ENCODE measurements around the gene HID1.
"Not testable (repeated sequence)": the region's sequence is repeated elsewhere in the genome, so short reads cannot be mapped to it uniquely, and the experiment has no call there.

Gene HID1

DNA sequence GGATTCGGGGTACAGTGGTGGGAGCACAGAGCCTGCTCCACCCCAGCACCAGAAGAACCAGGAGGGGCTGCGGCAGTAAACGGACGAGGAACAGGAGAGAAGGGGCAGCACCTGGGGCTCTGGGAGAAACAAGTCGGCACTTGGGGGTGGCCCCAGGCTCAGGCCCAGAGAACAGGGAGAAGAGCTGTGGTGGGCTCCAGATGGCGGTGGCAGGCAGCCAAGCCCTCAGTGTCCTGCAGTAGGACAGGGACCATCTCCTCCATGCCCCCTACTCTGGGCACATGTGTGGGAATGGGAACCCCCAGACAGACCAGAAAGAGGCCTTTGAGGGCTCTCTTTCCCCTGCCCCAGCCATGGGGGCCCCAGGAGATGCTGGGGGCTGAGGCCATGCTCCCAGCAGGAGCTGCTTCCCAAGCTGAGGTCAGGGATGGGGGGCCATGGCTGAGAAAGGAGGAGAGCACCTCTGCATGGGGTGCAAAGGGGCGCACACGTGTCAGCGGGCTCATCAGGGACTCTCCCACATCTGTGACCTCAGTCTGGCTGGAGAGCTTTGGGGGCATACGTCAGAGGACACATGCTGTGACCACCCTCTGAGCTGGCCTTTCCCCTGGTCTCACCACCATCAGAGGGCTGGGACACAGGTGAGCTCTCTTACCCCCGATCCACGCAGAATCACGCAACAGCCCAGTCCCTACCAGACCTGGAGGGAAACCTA, 56.3 kb downstream of the HID1 start:
- no peak overlapping the region for H3K4me3 ChIP-seq (ENCODE audit: low read length)
- no peak for DNase-seq (ENCODE audit: low read depth)
- TF ChIP-seq, protein P1, sequence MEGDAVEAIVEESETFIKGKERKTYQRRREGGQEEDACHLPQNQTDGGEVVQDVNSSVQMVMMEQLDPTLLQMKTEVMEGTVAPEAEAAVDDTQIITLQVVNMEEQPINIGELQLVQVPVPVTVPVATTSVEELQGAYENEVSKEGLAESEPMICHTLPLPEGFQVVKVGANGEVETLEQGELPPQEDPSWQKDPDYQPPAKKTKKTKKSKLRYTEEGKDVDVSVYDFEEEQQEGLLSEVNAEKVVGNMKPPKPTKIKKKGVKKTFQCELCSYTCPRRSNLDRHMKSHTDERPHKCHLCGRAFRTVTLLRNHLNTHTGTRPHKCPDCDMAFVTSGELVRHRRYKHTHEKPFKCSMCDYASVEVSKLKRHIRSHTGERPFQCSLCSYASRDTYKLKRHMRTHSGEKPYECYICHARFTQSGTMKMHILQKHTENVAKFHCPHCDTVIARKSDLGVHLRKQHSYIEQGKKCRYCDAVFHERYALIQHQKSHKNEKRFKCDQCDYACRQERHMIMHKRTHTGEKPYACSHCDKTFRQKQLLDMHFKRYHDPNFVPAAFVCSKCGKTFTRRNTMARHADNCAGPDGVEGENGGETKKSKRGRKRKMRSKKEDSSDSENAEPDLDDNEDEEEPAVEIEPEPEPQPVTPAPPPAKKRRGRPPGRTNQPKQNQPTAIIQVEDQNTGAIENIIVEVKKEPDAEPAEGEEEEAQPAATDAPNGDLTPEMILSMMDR (conservative IDR thresholded peaks at IDR 0.05; ENCODE audit: low read length) = no peak

DNA sequence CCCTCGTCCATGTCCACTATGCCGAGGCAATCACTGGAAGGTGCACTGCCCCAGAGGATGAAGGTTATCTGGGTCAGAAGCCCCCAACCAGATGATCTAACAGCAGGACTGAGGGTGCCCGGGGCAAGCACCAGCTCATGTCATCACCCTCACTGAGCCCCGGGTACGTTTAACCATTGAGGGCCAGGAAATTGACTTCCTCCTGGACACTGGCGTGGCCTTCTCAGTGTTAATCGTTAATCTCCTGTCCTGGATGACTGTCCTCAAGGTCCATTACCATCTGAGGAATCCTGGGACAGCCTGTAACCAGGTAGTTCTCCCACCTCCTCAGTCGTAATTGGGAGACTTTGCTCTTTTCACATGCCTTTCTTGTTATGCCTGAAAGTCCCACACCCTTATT, 61.1 kb downstream of the HID1 start:
- DNase-seq (ENCODE audit: low read depth); H3K4me3 ChIP-seq (ENCODE audit: low read length): not testable (repeated sequence)

DNA sequence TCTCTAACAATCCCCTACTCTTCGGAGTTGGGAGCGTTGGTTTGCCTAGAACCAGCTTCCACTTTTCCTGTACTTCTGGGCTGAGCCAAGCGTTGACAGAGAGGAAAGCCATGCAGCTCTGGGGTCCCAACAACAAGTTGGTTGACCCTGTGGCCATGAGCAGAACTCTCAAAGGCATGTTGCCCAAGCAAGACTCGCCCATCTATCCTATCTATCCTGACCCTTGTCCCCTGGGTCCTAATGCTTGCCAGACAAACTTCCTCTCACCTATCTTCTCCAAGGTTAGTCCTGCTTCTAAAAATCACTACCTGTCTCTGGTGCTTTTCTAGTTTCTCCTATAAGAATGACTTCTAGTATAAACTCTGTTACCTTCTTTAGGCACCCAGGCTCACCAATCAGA, 63.5 kb downstream of the HID1 start:
- H3K4me3 ChIP-seq (ENCODE audit: low read length); DNase-seq (ENCODE audit: low read depth): not testable (repeated sequence)

DNA sequence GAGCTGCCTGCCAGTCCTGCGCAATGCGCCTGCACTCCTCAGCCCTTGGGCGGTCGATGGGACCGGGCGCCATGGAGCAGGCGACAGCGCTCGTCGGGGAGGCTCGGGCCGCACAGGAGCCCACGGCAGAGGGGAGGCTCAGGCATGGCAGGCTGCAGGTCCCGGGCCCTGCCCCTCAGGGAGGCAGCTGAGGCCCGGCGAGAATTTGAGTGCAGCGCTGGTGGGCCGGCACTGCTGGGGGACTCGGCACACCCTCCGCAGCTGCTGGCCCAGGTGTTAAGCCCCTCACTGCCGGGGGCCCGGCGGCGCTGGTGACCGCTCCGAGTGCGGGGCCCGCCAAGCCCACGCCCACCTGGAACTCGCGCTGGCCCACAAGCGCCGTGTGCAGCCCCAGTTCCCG, 65.5 kb downstream of the HID1 start:
- TF ChIP-seq, protein P1 (conservative IDR thresholded peaks at IDR 0.05; ENCODE audit: low read length) = no peak
- no peak for DNase-seq (ENCODE audit: low read depth)
- no peak overlapping the region for H3K4me3 ChIP-seq (ENCODE audit: low read length)

DNA sequence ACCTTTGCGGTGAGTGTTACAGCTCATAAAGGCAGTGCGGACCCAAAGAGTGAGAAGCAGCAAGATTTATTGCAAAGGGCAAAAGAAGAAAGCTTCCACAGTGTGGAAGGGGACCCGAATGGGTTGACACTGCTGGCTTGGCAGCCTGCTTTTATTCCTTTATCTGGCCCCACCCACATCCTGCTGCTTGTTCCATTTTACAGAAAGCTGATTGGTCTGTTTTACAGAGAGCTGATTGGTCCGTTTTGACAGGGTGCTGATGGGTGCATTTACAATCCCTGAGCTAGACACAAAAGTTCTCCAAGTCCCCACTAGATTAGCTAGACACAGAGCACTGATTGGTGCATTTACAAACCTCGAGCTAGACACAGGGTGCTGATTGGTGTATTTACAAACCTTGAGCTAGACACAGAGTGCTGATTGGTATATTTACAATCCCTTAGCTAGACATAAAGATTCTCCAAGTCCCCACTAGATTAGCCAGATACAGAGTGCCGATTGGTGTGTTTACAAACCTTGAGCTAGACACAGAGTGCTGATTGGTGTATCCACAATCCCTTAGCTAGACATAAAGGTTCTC, 66.3 kb downstream of the HID1 start:
- H3K4me3 ChIP-seq (ENCODE audit: low read length); DNase-seq (ENCODE audit: low read depth): not testable (repeated sequence)

DNA sequence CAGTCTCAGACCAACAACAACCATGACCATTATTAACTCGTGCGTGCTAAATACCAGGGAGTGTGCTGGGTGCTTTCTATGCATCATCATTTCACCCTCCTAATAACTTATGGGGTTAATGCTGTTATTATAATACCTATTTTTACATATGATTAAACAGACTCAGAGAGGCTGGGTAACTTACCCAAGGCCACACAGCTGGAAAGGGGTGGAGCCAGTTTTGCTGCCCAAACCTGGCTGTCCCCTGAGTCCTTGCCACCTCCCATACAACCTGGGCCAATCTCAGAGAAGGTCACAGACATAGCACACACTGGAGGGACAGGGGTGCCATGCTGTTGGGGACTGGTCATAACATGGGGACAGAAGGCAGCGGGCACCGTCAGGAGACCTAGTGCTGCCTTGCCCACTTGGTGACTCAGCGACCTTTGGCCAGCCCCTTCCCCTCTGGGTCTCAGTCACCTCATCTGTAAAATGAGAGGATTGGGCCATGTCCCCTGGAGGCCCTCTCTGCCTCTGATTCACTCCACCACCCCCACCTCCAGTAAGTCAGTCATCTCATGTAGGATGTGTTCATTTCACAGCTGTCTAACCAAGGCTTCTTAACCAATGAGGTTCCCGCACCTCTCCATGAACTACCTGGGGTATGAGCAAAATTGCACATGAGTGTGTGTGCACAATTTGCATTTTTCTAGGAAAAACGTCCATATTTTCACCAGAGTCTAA, 67.7 kb downstream of the HID1 start:
- DNase-seq (ENCODE audit: low read depth) = no peak
- TF ChIP-seq, protein P1 (conservative IDR thresholded peaks at IDR 0.05; ENCODE audit: low read length) = no peak
- H3K4me3 ChIP-seq (ENCODE audit: low read length) = no peak overlapping the region

DNA sequence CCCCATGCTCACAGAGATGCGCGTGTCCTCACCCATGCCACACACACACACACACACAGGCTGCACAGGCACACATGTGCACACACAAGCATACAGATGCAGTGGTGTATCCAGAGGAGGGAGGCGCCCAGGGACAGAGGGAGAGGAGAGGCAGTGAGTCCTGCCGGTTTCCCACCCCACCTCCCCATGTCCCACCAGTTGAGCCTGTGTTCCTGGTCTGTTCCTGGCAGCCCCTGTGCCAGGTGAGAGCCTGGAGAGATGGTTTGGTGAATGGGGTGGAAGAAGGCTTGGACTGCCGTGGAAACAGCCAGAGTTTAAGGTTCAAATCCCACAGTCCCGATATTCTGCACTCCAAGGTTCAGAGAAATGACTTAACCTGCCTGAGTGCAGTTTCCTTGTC, 68.9 kb downstream of the HID1 start:
- TF ChIP-seq, protein P1 (conservative IDR thresholded peaks at IDR 0.05; ENCODE audit: low read length) = no peak

DNA sequence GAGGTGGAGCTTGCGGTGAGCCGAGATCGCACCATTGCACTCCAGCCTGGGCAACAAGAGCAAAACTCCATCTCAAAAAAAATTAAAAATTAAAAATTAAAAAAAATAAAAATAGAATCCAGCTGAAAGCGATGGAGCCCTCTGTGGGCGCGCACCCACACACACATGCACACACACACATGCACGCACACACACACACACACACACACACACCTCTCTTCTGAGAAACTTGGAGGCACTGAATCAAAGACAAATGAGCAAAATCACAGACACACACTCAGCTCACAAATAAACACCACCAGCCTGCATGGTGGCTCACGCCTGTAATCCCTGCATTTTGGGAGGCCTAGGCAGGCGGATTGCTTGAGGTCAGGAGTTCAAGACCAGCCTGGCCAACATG, 69.5 kb downstream of the HID1 start:
- DNase-seq (ENCODE audit: low read depth) = no peak
- no peak overlapping the region for H3K4me3 ChIP-seq (ENCODE audit: low read length)
- TF ChIP-seq, protein P1 (conservative IDR thresholded peaks at IDR 0.05; ENCODE audit: low read length) = no peak

More for the DNA sequence above, 68.9 kb downstream of the HID1 start:
- no peak for DNase-seq (ENCODE audit: low read depth)
- H3K4me3 ChIP-seq (ENCODE audit: low read length) = no peak overlapping the region

Data from AG10803 (cell line).